ENCODE results near the gene OSM.

- no peak for TF ChIP-seq CTCF (IDR thresholded peaks at IDR 0.05; ENCODE audit: low read depth, low read length)
- no peak for TF ChIP-seq EZH2phosphoT487 (IDR thresholded peaks at IDR 0.05; ENCODE audit: low read depth)
Measured at GRCh38 chr22:30219668-30220278, 46.9 kb downstream of the OSM start.

Measured in OCI-LY3 (cell line).